NCI-H2227 (cell line): Measurements from ENCODE around the gene COL28A1.

ENCODE experiments used
- DNase-seq: peaks from one replicate; lab custom pipeline; 2025; ENCODE audit not compliant: unreplicated experiment; lab: John Stamatoyannopoulos, UW

Gene COL28A1

DNA sequence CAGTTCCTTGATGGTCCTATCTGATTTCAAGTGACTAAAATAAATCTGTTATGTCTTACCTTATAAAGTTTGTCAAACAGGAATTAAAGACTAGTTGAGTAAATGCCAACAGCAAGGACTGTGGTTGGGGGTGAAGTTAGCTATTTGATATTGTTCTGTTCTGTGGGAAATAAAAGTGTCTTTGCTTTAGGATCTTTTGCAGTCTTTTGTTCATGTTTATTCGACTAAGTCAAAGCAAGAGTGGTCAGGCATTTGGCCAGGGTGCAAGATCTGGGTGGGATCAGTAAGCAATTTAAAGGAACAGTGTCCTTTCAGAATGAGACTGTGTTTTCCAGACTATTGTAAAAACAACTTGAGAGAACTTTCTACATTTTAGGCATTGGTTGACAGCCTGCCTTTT is at the start of gene COL28A1:
TSS of gene COL28A1 (minus strand) at position 183 of the 400 bp plus-strand sequence. CDS start 2,998 bp downstream, outside the sequence.
- no peak for DNase-seq

DNA sequence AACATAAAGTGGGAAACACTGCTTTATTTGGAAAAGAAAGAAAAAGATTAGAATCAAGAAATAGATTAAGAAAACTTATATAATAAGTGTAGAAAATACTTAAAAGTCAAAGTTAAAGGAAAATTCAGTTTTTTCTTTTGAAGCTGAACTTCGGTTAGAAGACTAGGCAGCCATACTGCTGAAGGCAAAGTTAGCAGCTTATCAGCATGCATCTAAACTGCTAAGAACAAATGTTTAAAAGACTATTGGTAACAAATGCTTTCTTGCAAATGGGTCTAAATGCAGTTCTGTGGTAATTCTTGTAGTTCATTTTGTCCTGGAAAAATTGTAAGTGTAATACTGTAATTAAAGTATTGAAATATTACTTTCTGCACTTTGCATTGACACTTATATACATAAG is 49.0 kb upstream of the COL28A1 start:
- no peak for DNase-seq

DNA sequence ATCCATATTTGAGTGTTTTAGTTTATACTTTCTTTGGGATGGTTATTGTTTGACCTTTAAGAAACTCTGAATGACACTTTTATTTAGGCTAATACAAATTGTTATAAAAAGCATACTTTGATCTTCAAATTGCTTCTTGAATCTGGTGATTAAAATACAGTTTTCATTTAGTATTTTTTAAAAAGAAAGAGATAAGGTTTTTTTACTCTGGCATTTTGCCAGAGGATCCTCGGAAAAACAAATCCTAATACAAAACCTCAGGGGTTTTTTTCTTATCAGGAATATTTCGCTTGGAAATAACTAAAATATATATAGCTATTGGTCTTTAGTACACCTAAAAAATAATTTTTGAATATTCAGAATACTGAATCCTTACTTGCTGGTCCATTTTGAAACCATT is 48.1 kb upstream of the COL28A1 start:
- DNase-seq, result no peak

DNA sequence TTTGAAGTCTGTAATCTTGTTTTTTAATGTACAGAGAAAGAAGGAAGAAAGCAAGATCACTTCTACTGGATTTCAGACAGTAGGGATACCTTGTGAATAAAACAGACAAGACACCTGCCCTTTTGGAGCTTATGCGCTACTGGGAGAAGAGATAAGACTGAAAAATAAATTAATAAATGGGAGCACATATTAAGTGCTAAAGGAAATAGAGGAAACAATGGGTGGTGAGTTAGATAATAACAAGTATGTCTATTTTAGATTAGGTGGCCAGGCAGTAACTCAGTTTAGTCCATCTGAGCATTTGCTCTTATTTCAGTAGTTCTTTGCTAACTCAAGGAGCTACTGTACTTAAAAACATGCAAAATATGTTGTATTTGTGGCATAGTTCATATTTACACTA is 46.9 kb upstream of the COL28A1 start:
- no peak for DNase-seq

DNA sequence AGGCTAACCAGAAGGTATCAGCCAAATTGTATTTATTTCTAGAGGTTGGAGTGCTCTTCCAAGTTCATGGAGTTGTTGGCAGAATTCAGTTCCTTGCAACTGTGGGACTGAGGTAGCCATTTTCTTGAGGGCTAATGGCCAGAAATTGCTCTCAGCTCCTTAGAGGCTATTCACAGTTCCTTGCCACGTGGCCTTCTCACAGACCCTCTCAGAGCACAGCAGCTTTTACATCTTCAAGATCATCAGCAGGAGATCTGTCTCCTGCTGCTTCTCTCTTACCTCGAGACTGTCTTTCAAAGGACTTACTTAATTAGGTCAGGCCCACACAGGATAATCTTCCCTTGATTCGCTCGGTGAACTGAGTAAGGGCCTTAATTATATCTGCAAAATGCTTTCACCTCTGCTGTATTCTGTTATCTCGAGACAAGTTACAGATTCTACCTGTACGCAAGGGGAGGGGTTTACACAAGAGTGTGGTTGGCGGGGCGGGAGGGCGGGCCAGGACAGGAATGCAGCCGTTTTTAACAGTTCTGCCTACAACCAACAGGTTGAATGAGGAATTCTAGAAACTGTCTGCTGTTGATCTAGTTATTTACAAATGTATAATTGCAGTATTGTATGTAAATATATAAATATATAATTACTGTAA is 46.0 kb upstream of the COL28A1 start:
- peak; percentile 77 for DNase-seq

DNA sequence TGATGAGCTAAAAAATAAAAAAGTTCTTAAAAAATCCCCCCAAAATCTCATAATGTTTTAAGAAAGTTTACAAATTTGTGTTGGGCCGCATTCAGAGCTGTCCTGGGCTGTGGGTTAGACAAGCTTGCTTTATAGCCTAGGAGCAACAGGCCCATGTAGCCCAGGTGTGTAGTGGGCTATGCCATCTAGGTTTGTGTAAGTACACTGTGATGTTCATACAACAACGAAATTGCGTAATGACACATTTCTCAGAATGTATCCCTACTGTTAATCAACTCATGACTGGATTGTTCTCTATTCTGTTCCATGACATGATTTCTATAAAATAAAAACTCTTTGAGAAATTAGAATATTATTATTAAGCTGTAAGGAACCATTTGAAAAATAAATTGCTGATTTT is 44.0 kb upstream of the COL28A1 start:
- no peak for DNase-seq

DNA sequence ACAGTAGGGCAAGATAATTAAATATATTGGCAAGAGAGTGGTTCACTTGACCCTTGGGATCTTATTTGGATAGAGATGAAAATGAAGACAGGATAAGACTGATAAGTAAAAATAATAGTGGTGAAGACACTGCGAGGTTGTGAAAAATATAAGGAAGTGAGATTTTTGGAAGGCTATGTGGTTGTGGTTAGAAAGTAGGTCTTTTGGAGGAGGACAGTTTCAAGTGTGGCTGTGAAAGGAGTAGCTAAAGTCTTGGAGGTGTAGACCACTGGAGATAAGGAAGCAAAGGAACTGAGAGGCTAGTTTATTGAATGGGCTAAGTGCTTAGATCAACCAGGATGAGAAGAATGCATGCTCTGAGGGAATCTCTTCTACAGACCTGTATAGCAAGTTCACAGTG is 42.2 kb upstream of the COL28A1 start:
- DNase-seq, result no peak

DNA sequence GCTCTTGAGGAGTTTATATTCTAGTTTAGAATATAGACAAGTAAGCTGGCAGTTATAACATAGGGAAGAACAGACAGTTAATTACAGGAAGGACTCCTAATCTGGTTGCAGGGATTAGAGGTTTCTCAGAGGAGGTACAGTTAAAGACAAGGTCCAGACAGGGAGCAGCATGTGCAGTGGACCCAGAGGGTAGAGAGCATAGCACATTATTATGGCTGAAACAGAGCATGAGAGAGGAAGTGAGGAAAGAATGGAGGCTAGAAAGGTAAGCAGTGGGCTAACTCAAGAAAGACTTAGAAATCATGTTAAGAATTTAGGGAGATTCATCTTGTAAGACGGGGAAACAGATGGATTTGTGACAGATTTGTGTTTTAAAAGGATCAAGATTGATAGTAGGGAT is 40.7 kb upstream of the COL28A1 start:
- no peak for DNase-seq

DNA sequence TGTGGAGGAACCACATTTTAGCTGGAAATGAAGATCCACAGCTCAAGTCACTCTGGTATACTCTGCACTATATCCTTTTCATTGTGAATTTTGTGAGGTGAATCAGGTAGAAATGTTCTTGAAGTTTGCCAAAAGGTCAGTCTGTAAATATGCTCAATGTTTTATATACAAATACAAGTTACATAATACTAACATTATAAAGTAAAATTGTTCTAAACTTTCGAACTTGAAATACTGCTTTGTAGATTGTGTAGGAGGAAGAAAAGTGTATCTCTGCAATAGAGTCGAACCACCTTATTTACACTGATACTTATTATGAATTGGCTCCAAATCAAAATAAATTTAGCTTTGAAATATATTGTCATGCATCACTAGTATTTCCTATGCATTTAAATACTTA is 38.0 kb upstream of the COL28A1 start:
- no peak for DNase-seq

DNA sequence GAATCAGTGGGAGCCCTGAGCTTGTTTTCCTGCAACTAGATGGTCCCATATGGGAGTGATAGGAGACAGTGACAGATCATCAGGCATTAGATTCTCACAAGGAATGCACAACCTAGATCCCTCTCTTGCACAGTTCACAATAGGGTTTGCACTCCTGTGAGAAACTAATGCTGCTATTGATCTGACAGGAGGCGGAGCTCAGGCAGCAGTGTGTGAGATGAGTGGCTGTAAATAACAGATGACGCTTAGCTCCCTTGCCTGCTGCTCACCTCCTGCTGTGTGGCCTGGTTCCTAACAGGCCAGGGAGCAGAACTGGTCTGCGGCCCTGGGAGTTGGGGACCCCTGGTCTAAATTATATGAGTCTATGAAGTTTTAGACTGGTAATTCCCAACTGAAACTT is 34.9 kb upstream of the COL28A1 start:
- DNase-seq, result no peak

DNA sequence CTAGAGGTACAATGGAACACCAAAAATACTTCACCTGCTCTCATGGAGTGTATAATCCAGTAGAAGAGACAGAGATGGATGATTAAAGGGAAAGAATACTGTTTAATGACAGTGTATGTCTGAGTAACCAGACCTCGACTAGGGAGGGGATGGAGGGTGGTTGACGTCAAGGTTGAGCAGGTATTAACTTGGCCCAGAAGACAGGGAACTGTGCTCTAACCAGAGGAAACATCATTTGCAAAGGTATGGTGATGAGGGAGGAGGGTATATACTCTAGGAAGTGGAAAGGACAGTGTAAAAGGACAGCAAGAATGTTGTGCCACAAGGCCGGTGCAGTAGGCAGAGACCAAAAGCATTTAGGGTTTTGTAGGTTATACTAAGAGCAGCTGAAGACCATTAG is 33.9 kb upstream of the COL28A1 start:
- DNase-seq, result no peak

DNA sequence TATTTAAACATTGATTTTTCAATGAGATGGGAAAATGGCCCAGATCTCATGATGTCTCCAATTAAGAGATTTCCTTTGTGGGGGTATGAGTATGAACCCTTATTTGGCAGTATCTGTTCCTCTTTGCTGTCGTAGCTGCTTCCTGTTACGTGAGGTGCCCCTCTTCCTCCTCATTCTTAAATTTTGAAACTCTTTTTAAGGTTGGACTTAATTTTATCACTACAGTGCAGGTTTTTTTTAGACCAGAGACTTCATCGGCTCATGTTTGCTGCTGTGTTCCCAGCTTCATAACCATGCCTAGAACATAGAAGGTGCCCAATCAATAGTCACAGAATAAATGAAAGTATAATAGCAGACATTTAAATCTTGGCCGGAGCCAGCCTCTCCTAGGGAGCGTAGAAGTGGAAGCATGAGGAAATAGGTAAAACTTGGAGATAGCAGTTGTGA is 33.4 kb upstream of the COL28A1 start:
- DNase-seq, result no peak

DNA sequence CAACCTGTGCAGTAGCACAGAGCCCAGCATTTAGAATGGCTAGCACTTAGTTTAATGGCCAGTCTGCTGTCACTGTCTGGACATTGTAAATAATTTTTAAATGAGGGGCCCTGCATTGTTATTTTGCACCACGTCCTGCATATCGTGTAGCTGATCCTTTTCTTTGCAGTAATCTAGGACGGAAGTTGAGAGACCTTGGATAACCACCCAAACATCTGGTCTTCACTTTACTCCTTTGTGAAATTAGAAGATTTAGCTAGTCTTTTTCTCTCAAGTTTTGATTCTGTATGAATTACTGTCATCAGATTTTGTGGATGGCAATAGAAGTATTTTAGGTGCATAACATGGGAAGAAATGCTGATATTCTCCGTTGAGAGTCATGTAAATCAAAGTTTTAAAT is 32.9 kb upstream of the COL28A1 start:
- no peak for DNase-seq

DNA sequence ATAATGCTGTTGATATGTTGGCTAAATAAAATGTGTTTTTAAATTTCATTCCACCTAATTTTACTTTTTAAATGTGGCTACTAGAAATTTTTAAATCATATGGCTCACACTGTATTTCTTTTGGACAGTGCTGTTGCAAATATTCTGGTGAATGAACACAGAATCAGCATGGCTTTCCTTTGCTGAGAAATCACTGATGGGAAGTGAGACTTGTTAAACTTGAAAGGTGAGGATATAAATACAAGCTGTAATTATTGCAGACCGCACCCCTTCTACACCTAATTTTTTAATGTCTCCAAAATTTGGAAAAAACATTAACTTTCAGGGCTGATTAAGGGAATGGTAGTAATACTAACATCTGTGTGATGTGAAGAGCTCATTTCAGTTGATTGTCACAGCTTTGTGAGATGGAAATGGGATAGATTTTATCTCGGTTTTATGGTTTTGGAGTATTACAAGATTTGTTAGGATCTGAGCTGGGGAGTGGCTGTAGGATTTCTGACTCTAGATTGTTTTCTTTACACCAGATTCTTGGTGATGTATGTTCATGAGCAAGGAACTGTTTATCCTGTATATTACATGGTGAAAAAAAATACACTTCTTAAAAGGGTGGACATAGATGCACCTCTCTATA is 32.3 kb upstream of the COL28A1 start:
- no peak for DNase-seq

DNA sequence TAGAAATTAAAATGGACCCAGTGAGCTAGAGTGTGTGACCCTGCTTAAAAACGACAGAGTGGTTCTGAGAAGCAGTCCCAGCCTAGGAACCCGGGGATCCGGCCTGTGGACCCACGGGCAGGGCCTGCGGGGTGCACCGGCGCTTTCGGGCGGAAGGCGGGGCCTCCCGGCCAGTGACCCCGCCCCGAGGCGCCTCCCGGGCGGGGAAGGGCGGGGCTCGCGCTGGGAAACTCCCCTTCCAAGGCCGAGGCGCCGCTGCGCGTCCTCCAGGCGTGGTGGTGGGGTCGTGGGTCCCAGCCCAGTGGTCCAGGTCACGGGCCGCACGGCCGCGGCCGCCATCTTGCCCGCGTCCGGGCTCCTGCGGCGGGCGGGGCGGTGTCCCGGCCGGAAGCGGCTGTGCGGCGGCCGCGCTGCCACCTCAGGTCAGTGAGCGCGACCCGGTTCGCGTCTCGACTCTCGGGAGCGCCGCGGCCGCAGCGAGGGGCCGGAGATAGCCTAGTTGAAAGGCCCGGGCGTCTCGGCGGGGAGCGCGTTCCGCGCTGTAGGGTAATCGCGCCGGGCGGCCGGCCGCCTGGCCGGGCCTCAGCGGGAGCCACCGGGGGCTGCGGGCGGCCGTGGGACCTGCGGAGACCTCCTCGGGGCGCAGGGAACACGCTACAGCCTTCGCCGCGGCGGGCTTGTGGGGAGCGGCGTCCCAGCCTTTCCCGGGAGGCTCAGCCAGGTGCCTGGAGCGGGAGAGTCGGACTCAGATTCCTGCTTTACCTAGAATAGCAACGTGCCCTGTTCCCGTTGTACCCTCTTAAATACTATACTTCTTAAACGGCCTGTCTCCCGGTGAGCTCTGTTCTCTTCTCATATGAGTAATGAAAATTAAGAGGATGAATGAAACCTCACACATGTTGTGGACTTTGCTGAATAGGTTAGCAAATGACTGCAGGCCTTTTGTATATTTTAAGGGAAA is 31.3 kb upstream of the COL28A1 start, which contains the start of gene MIOS:
TSS of gene MIOS (plus strand) at position 234 of the 961 bp plus-strand sequence. CDS start 5,592 bp downstream, outside the sequence.
- peak; percentile 69 for DNase-seq

DNA sequence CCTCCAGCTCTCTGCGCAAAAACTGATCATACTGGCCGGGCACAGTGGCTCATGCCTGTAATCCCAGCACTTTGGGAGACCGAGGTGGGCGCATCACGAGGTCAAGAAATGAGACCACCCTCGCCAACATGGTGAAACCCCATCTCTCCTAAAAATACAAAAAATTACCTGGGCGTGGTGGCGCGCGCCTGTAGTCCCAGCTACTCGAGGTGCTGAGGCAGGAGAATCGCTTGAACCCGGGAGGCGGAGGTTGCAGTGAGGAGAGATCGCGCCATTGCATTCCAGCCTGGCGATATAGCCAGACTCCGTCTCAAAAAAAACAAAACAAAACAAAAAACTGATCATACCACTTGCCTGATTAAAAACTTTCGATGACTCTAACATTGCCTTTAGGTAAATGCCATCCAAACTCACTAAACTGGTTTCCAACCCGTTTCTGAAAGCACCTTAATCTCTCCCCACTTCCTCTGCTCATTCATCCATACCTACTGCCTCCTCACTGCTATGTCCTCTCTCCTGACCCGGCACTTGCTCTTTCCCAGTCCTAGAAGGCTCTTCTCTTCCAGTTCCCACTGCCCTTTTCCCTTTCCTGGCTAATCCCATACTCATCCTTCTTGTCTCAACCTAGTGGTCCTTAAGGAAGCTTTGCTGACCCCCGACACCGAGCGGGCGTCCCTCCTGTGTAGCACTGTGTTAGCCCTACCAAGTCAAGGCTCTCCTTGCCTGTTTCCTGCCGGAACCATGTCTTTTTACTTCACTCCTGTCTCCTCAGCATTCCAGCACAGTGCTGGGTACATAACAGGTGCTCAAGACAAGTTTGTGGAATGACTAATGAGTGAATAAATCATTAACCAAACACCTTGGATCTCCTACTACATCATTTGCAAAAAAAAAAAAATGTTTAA is 30.3 kb upstream of the COL28A1 start:
- no peak for DNase-seq

DNA sequence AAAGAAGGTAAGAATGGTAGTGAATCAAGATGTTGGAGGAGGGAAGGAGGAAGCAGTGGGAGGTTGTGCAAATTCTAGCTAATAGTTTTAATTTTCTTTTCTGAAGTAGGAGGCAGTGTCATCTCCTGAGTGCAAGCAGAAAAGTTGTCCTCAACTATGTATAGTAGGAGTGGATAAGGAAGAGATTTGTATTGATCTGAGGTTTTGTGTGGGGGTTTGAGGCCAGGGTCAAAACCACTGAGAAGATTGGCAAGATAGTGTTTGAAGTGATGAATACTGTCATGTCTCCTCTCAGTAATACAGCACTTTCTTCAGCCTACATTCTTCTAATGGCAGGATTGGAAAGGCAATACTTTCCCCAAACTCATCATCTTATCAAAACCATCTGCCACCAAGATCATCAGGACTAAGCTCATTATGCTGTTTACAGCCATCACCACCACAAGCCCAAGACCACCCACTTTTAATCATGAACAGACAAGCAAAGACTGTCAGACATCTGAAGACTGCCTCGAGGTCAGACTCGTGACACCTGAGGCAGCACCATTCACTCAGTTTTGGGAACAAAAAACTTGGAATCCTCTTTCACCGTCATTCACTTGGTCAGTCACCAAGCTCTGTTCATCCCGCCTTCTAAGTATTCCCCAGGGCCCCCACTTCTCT is 29.5 kb upstream of the COL28A1 start:
- no peak for DNase-seq

DNA sequence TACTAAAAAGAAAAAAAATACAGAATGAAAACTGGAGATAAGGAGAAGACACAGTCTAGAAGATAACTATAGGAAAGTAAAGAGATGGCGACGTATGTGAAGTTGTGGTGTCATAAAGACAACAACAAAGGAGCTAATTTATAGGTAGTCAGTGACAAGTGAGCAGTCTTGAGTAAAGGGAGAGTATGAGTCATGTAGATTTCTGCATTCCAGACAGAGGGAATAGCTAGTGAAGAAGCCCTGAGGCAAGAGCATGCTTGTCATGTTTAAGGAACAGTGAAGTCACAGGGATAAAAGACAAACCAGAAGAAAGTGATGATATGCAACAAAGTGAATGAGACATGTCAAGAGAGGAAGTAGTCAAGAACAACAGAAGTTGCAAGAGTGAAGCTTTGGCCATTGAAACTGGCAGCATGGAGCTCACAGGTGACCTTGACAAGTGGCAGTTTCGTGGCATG is 28.7 kb upstream of the COL28A1 start:
- no peak for DNase-seq

DNA sequence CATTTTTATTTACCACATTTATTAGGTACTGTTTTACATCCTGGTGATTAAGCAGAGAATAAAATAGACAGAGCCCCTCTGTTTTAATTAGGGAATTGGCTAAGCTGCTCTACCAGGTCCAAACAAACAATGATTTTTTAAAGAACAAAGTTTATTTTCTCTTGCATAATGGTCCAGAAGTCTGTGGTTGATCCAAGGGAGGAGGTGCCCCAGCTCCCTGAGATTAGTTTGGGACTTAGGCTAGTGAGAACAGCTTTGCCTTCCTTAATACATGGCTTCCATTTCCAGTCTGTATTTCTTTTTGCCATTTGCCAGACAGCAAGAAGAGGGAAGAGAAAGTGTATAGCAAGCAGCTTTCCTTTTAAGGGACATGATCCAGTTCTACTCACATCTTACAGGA is 28.1 kb upstream of the COL28A1 start:
- DNase-seq, result no peak

DNA sequence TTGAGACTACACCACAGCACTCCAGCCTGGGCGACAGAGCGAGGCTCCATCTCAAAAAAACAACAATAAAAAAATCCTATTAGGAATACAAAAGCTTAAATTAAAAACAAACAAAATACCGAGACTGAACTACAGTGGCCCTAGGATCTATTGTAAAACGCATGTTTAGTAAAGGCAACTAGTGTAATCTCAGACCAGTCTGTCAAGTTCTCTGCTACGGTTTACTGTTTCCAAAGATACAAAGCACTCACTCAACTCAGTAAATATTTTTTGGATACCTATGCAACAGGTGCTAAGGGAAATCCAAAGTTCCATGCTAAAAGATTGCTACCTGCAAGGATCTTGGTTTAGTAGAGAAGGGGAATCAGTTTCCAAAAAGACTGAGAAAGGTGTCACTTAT is 27.6 kb upstream of the COL28A1 start:
- DNase-seq, result no peak
